ENCODE measurements around the gene BANF2.

BANF2 gene

GRCh38 chr20:17711267-17711627 lies 11.5 kb downstream of the BANF2 start:
- no peak for DNase-seq

DNA sequence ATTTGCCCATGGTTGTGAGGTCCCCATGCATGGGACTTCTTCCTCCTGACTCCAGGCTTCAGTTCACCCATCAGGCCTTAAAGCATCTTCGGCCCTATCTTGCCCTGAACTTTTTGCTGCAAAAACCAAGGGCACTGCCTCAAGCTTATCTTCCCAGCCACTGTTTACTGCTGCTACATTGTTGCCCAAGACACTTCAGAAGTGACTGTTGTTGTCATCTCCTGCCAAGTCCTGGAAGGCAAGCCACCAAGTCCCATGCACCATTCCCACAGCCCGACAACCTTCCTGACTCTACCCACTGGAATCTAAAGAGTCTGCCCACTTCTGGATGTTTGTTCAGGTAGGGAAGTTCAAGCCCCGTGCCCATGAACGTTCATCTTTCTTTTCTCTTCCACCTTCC lies 12.4 kb downstream of the BANF2 start:
- no peak for DNase-seq

- no peak for DNase-seq
Measured at GRCh38 chr20:17712708-17713107, 12.9 kb downstream of the BANF2 start.

GRCh38 chr20:17714597-17714996 lies 14.8 kb downstream of the BANF2 start:
- no peak for DNase-seq

GRCh38 chr20:17715075-17715474 lies 15.3 kb downstream of the BANF2 start:
- DNase-seq: no peak

GRCh38 chr20:17716331-17716730 lies 16.6 kb downstream of the BANF2 start:
- no peak for DNase-seq

DNA sequence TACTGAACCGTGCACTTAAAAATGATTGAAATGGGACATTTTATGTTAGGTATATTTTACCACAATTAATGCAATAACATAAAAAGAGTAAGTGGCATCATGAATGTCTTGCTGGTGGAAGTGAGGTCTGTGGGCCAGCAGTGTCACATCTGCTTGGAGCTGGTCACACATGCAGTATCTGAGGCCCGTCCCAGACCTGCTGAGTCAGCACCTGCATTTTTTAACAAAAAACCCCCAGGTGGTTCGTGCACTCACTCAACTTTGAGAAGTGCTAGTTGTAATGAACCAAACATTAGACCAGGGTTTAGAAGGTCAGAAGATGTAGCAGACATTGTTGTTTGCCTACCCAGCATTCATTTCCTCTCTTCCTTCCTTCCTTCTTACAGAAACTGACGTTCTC lies 21.0 kb downstream of the BANF2 start:
- DNase-seq: no peak

DNA sequence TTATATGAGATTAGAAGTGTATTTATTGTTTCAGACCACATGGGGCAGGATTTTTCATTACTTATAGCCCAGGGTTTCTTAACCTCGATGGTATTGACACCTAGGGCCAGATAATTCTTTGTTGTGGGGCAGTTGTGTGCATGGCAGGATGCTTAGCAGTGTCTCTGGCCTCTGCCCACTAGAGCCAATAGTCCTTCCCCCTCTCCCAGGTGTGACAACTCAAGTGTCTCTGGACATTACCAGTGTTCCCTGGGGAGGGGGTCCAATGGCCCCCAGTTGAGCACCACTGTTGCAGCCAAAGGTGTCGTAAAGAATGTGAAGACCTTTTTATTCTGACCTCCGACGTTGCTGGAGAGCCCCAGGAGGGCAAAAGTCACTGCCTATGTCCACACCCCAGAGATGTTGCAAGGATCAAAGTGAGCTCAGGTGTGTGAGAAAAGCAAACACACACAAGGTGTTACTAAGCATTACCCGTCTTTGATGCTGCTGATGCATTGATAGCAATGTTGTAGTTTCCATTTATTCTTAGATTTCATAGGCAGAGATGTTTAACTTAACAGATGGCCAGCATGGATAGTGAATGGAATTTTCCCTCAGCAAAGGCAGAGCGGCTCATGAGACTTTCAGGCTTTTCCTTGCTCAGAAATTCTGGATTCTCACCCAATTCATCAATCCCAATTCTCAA lies 22.2 kb downstream of the BANF2 start:
- DNase-seq: no peak

DNA sequence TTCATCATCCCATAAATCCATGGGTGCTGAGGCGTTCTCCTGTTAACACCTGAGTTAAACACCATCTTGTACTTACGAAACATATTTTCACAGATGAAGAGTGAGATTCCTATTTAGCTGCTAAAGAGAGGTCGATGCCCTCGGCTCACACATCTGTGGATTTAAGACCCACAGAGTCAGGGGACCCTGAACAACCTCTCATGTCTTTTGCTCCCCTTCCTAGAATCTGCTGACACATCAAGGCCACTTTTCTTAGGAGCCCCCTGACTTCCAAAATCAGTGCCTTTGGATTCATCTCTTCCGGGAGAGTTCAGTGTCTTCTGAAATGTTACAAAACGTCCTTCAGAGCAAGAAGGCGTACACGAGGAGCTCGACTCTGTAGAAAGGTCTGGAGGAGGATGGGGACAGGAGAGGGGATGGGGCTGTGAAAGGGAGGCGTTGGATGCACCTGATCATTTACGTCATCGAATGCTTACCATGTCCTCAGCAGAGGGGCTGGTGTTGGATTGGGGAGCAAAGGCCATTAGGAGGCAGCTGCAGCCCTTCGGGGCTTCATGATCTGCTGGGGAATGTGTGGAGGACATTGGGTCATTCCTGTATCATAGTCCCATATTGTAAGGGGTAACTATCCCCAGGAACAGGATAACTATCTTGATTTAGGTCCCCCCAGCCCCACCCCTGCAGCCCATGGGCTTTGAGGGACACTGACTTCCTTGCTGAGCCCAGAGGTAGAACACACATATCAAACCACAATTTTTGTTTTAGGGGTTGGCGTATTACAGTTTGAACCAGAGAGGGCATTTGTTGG lies 22.9 kb downstream of the BANF2 start:
- DNase-seq: no peak

DNA sequence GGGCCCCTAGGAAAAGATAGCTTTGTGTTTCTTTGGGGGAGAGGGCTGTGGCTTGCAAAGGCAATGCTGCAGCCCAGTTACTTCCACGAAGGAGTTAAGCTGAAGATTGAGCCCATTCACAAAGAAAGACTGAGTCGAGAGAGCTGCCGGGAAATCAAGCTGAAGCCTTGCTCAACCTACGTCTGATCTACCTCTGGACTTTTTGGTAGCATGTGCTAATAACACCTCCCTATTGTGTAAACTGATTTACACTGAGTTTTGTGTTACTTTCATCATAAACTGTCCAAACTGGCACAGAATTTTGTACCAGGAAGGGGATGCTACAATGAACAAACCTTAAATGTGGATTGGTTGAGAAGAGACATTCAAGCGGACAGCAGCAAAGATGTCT lies 23.5 kb downstream of the BANF2 start:
- no peak for DNase-seq

GRCh38 chr20:17725094-17725835 lies 25.5 kb downstream of the BANF2 start:
- no peak for DNase-seq

GRCh38 chr20:17726902-17727301 lies 27.1 kb downstream of the BANF2 start:
- DNase-seq: no peak

GRCh38 chr20:17727351-17727750 lies 27.6 kb downstream of the BANF2 start:
- no peak for DNase-seq

DNA sequence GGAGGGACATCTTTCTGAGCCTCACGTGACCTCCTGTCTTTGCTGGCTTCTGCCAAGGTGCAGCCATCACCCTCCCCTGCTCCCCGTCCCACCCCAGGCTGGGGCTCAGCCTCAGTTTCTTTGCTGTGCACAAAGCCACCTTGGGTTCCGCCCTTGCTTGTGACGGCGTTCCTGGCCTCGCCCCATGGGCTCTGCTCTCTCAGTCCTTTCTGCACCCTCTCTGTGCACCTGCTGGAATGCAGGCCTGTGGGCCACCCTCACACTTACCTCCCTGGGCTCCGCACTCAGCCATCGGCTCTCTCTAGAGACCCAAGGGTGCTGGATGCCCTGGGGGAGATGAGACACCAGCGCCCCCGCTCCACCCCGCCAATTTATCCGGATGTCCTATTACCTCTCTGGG lies 28.3 kb downstream of the BANF2 start:
- DNase-seq: no peak

GRCh38 chr20:17730071-17730470 lies 30.3 kb downstream of the BANF2 start:
- DNase-seq: no peak

- no peak for DNase-seq
Measured at GRCh38 chr20:17731233-17731632, 31.5 kb downstream of the BANF2 start.

DNA sequence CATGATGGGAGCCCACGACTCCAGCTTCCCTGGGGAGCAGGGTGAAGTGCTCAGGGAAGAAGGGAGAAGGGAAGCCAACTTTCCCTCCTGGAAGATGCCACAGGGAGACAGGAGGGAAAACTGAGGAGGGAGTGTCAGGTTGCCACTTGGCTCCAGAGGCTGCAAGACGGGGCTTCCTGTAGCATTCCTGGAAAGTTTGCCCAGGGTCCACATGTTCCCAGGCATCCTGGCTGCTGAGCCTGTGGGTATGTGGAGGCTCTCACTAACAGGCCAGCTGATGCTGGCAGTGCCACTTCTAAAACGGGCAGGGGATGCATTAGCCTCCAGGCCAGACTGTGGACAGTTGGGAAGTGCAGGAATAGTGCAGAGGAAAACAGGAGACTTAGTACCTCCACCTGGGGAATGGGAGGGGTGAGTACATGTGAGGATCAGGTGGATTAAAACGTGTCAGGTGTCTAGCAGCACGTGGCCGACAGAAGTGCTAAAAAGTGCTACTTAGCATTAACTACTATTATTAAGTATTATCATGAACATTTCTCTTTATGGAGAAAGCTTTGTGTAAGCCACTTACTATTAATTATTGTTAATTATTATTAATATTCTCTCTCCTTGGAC lies 33.2 kb downstream of the BANF2 start:
- no peak for DNase-seq

DNA sequence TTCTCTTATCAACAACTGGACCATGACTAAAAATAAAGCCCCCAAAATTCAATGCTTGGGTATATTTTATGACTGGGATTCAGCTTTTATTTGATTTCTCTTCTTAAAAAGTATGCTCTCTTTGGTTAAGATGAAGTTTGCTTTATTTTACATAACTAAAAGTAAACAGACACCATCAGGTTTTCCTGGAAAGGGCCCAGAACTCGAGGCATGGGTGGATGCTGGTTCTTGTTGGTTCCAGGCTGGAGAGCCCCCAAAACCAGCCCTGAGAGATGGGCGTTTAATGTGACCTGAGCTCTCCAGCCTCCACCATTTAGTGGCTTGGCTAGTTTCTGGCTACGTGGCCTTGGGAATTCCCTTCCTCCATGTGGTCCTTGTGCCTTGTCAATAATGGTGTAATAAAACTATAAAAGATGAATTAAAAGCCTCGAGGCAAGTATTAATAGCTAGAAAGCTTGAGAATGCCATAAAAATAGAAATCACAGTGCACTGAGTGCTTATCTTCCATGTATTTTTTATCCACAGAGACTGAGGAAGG lies 34.1 kb downstream of the BANF2 start:
- DNase-seq: no peak

GRCh38 chr20:17734374-17734773 lies 34.6 kb downstream of the BANF2 start:
- DNase-seq: no peak

GRCh38 chr20:17735206-17735804 lies 35.5 kb downstream of the BANF2 start:
- DNase-seq: no peak

- no peak for DNase-seq
Measured at GRCh38 chr20:17735959-17736621, 36.3 kb downstream of the BANF2 start.

DNA sequence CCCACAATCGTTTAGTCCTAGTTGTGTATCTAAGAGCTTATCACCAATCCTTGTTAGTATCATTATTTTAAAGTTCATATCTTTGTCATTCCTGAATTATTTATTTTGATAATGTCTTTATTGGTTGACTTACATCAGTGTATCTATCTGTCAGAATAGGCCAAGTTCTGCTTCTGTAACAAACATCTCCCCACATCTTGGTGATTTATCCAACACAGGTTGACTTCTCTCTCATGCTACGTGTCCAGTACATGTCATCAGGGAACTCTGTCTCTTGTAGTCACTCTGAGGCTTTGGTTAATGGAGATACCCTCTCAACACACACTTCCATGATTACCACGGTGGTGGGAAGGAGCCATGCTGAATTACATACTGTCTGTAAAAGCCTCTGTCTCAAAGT lies 38.4 kb downstream of the BANF2 start:
- no peak for DNase-seq

Measured in activated CD4-positive, alpha-beta T cell treated with anti-CD3 and anti-CD28 coated beads, Interleukin-2, amount 50 U/mL, for 16 hours (primary cell).